Lung (tissue), 12 donors: ENCODE results near the gene TTI1. TPM values are rescaled to one million over a fixed set of nuclear protein-coding genes. Genes with fewer than 3 reads are reported as not detected.

ENCODE experiments used
- ATAC-seq: fragments of 200-7000 bp; cut with Tn5 transposase; one replicate; pipeline ENCODE4 v1.9.1; 2020; ENCODE audit warnings: moderate number of reproducible peaks; ENCODE audit not compliant: insufficient read depth, low FRiP score
- DNase-seq, 3 donors: peaks; one replicate each; pipeline ENCODE4 v3.0.0-alpha.2; 2013 to 2017
- H3K27ac ChIP-seq, 2 donors: one replicate each; pipeline ENCODE4 v1.5.1; 2013; ENCODE audit warnings: mild to moderate bottlenecking in 2 of 2, moderate library complexity in 2 of 2, control low read depth in 1 of 2, inconsistent platforms in 1 of 2, low read depth in 1 of 2, low read length in 1 of 2
- H3K27me3 ChIP-seq, 3 donors: one replicate each; pipeline ENCODE4 v1.5.1; 2013; ENCODE audit warnings: low read length in 2 of 3; ENCODE audit not compliant: control insufficient read depth in 3 of 3, insufficient read depth in 3 of 3
- H3K36me3 ChIP-seq, 4 donors: one replicate each; pipeline ENCODE4 v1.5.1; 2013; ENCODE audit warnings: low read length in 4 of 4, mild to moderate bottlenecking in 1 of 4, moderate library complexity in 1 of 4; ENCODE audit not compliant: control insufficient read depth in 4 of 4, insufficient read depth in 4 of 4
- H3K4me1 ChIP-seq, 5 donors: one replicate each; pipeline ENCODE4 v1.5.1; 2013; ENCODE audit warnings: low read length in 5 of 5, mild to moderate bottlenecking in 2 of 5, moderate library complexity in 1 of 5; ENCODE audit not compliant: control insufficient read depth in 5 of 5, insufficient read depth in 5 of 5
- H3K4me3 ChIP-seq: one replicate; pipeline ENCODE4 v1.5.1; 2013; ENCODE audit warnings: mild to moderate bottlenecking, control low read depth, moderate library complexity
- H3K9ac ChIP-seq, 2 donors: one replicate each; pipeline ENCODE4 v1.5.1; 2013; ENCODE audit warnings: low read length in 2 of 2, control low read depth in 1 of 2; ENCODE audit not compliant: insufficient read depth in 1 of 2
- H3K9me3 ChIP-seq, 4 donors: one replicate each; pipeline ENCODE4 v1.5.1; 2013; ENCODE audit warnings: low read length in 3 of 4, mild to moderate bottlenecking in 1 of 4, moderate library complexity in 1 of 4; ENCODE audit not compliant: control insufficient read depth in 4 of 4, insufficient read depth in 3 of 4
- WGBS, 2 donors: extraction: QIAGEN DNeasy Blood & Tissue Kit; methylation state at CpG; one replicate each; pipeline ENCODE4 v1.1.7; 2013; 5-methylcytosine and 5-hydroxymethylcytosine counted together
- polyA plus RNA-seq, 2 donors: library from polyadenylated mRNA; stranded (reverse); fragments of 200-250 nt; gene quantifications; one replicate each; pipeline ENCODE4 v1.2.1, GENCODE V29; 2013
- total RNA-seq, 2 donors: library from RNA; depleted of rRNA in 1 of 2; stranded (reverse); fragments of >200 nt in 1 of 2; gene quantifications; one replicate each; pipeline ENCODE4 v1.2.1, GENCODE V29; 2014 to 2021
- TF ChIP-seq, protein P1 (sequence below): IDR thresholded peaks from 2 replicates; pipeline ENCODE4 v1.5.1; 2012; ENCODE audit warnings: mild to moderate bottlenecking; ENCODE audit errors: control extremely low read depth, extremely low read depth
- donor health status: control.
- donor health status: control.
- donor health status: Bipolar disorder and iron deficiency.
- donor health status: healthy.
- donor health status: DM: yes; HTN: yes; CAD: no.

Gene TTI1
- total and polyA plus RNA-seq, 4 donors, result 6.7 to 33.8 (median 15.5) TPM

GRCh38 chr20:38034108-38034649, 923 bp upstream of the TTI1 start:
- Histone ChIP-seq H3K9ac (peak overlapping the region; percentile 58 to 92), H3K9me3 (no peaks in the 10 kb centered on the region), H3K27me3 (no peaks in the 10 kb centered on the region), H3K4me1 (peaks cover 7 to 40% (median 18%) of the 10 kb centered on the region in 5 donors), H3K36me3 (peaks cover 0 to 23% (median 10%) of the 10 kb centered on the region in 4 donors), H3K27ac (peak overlapping the region; percentile 95 to 96), H3K4me3 (peak overlapping the region; percentile 87)
- DNase-seq (peak in 2 of 3 donors; percentile 22 to 23), ATAC-seq (no peak)
- 9 to 16% methylated on average over 14 of the region's 14 CpGs for WGBS, 2 donors
- TF ChIP-seq, protein P1, sequence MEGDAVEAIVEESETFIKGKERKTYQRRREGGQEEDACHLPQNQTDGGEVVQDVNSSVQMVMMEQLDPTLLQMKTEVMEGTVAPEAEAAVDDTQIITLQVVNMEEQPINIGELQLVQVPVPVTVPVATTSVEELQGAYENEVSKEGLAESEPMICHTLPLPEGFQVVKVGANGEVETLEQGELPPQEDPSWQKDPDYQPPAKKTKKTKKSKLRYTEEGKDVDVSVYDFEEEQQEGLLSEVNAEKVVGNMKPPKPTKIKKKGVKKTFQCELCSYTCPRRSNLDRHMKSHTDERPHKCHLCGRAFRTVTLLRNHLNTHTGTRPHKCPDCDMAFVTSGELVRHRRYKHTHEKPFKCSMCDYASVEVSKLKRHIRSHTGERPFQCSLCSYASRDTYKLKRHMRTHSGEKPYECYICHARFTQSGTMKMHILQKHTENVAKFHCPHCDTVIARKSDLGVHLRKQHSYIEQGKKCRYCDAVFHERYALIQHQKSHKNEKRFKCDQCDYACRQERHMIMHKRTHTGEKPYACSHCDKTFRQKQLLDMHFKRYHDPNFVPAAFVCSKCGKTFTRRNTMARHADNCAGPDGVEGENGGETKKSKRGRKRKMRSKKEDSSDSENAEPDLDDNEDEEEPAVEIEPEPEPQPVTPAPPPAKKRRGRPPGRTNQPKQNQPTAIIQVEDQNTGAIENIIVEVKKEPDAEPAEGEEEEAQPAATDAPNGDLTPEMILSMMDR, result no peak

DNA sequence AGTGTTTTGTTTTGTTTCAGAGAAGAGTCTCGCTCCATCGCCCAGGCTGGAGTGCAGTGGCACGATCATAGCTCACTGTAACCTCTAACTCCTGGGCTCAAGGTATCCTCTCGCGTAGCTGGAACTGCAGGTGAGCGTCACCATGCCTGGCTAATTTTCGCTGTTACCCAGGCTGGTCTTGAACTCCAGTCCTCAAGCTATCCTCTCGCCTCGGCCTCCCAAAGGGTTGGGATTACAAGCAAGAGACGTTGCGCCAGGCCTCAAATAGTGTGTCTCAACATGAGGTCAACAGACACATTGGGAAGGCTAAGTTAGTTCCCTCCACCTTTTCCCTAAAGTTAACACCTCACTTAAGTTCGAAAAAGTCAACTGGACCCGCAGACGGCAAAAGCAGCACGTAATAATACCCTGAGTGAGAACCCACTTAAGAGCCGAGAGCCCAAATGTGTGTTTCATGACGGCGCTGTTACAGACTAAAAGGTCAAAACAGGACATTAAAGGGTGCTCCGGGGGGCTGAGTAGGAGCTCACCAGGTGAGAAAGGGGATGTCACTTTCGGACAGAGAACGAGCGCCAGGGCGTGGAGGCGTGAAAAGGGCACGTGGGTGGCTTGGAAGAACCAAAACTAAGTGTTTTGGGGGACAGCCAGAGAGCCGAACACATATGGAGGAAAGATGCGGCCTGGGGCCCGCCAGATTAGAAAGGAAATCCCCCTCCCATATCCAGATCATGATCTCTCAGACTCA, 499 bp downstream of the TTI1 start:
- peaks cover 10 to 40% (median 18%) of the 10 kb centered on the region in 5 donors for H3K4me1 ChIP-seq
- H3K9ac ChIP-seq, result peak overlapping the region; percentile 58 to 92
- peak overlapping the region; percentile 87 for H3K4me3 ChIP-seq
- ATAC-seq, result peak; percentile 43
- no peak for DNase-seq
- peak overlapping the region; percentile 71 to 96 for H3K27ac ChIP-seq
- TF ChIP-seq, protein P1, result no peak
- WGBS, 2 donors, result 23 to 27% methylated on average over 27 to 28 of the region's 28 CpGs
- no peaks in the 10 kb centered on the region for H3K9me3 ChIP-seq
- H3K27me3 ChIP-seq, result no peaks in the 10 kb centered on the region
- H3K36me3 ChIP-seq, result peaks cover 0 to 23% (median 10%) of the 10 kb centered on the region in 4 donors

- H3K36me3 ChIP-seq, result peaks cover 0 to 18% (median 9%) of the 10 kb centered on the region in 4 donors
- TF ChIP-seq, protein P1, result no peak
- peaks cover 10 to 40% (median 18%) of the 10 kb centered on the region in 5 donors for H3K4me1 ChIP-seq
- H3K9ac ChIP-seq, result peak overlapping the region in 1 of 2 donors; percentile 55
- H3K27me3 ChIP-seq, result no peaks in the 10 kb centered on the region
- H3K27ac ChIP-seq, result no peak overlapping the region
- no peaks in the 10 kb centered on the region for H3K9me3 ChIP-seq
- no peak overlapping the region for H3K4me3 ChIP-seq
- ATAC-seq (no peak), DNase-seq (no peak)
- WGBS, 2 donors, result 91 to 95% methylated on average over 3 of the region's 3 CpGs
Observed at GRCh38 chr20:38031957-38032356, 1.3 kb downstream of the TTI1 start.
